ENCODE results near the gene OR10H5. TPM values are rescaled to one million over a fixed set of nuclear protein-coding genes. Genes with fewer than 3 reads are reported as not detected.

Gene OR10H5
- total and polyA plus RNA-seq, 10 of the 15 experiments (the other 5 are each of a cell fraction or from before 2014, with no cell fraction given): not detected

DNA sequence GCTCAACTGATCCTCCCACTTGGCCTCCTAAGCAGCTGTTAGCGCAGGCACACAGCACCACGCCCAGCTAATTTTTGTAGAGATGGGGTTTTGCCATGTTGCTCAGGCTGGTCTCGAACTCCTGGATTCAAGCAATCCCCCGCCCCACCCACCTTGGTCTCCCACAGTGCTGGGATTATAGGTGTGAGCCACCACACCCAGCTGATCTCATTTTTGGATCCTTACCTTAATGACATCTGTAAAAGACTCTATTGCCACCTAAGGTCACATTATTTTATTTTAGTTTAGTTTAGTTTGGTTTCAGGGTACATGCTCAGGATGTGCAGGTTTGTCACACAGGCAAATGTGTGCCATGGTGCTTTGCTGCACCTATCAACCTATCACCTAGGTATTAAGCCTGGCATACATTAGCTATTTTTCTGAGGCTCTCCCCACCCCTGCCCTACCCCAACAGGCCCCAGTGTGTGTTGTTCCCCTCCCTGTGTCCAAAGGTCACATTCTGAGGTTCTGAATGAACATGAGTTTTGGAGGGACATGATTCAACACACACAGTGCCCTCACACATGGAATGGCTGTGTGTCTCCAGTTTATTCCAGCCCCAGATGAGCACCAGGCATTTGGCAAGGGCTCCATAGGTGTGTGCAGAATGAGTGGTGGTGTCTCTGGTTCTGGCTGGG is 1.3 kb downstream of the OR10H5 start:
- in situ Hi-C loops (cut with MboI): no loop called here
- DNase-seq (ENCODE audit: low read depth, low spot score): no peak
- intact Hi-C loops (cut with micrococcal nuclease; ENCODE audit: unreplicated experiment): no loop called here
- 0% methylated on average over 4 of the region's 4 CpGs for WGBS (ENCODE audit: insufficient coverage, insufficient replicate concordance, low lambda C conversion rate, missing lambda C conversion rate)
- H3K27ac ChIP-seq (ENCODE audit: control insufficient read depth, insufficient read depth): no peak overlapping the region
- no TSS peak for BruUV-seq (replicated peaks)
- no peak overlapping the region for H3K4me3 ChIP-seq
- H2AFZ ChIP-seq (ENCODE audit: control insufficient read depth, low read depth, low read length): no peak overlapping the region
- CTCF ChIA-PET: no interaction called here
- FAIRE-seq: no peak
- SMC1A ChIA-PET (ENCODE audit: uncharacterized antibody, unreplicated experiment): no interaction called here
- no peak for ATAC-seq
- RAD21 ChIA-PET (ENCODE audit: unreplicated experiment): no interaction called here
- POLR2A ChIA-PET: no interaction called here
- no peaks in the 10 kb centered on the region for H3K4me1 ChIP-seq (ENCODE audit: control insufficient read depth, insufficient read depth, low read length)
- no peaks in the 10 kb centered on the region for H4K20me1 ChIP-seq (ENCODE audit: control insufficient read depth, insufficient read depth)
- TF ChIP-seq ZZZ3 (IDR thresholded peaks at IDR 0.05; ENCODE audit: control insufficient read depth, insufficient read length, low read depth) (no peak), ESRRA (IDR thresholded peaks at IDR 0.05; ENCODE audit: low read length) (no peak), POLR2AphosphoS2 (IDR thresholded peaks at IDR 0.05; ENCODE audit: low read depth, low read length) (no peak), NR2C1 (IDR thresholded peaks at IDR 0.05) (no peak), ZBED1 (IDR thresholded peaks at IDR 0.05; ENCODE audit: borderline replicate concordance) (no peak), HCFC1 (IDR thresholded peaks at IDR 0.05; ENCODE audit: low read length) (no peak), CHD2 (IDR thresholded peaks at IDR 0.05; ENCODE audit: borderline replicate concordance, low read depth, low read length) (no peak), MEF2B (IDR thresholded peaks at IDR 0.05; ENCODE audit: partially characterized antibody, poor library complexity, severe bottlenecking) (no peak)
- TF ChIP-seq, protein P1, sequence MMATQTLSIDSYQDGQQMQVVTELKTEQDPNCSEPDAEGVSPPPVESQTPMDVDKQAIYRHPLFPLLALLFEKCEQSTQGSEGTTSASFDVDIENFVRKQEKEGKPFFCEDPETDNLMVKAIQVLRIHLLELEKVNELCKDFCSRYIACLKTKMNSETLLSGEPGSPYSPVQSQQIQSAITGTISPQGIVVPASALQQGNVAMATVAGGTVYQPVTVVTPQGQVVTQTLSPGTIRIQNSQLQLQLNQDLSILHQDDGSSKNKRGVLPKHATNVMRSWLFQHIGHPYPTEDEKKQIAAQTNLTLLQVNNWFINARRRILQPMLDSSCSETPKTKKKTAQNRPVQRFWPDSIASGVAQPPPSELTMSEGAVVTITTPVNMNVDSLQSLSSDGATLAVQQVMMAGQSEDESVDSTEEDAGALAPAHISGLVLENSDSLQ (IDR thresholded peaks at IDR 0.05): no peak
- TF ChIP-seq, protein P2, sequence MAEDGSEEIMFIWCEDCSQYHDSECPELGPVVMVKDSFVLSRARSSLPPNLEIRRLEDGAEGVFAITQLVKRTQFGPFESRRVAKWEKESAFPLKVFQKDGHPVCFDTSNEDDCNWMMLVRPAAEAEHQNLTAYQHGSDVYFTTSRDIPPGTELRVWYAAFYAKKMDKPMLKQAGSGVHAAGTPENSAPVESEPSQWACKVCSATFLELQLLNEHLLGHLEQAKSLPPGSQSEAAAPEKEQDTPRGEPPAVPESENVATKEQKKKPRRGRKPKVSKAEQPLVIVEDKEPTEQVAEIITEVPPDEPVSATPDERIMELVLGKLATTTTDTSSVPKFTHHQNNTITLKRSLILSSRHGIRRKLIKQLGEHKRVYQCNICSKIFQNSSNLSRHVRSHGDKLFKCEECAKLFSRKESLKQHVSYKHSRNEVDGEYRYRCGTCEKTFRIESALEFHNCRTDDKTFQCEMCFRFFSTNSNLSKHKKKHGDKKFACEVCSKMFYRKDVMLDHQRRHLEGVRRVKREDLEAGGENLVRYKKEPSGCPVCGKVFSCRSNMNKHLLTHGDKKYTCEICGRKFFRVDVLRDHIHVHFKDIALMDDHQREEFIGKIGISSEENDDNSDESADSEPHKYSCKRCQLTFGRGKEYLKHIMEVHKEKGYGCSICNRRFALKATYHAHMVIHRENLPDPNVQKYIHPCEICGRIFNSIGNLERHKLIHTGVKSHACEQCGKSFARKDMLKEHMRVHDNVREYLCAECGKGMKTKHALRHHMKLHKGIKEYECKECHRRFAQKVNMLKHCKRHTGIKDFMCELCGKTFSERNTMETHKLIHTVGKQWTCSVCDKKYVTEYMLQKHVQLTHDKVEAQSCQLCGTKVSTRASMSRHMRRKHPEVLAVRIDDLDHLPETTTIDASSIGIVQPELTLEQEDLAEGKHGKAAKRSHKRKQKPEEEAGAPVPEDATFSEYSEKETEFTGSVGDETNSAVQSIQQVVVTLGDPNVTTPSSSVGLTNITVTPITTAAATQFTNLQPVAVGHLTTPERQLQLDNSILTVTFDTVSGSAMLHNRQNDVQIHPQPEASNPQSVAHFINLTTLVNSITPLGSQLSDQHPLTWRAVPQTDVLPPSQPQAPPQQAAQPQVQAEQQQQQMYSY (CRISPR knock-in tag; IDR thresholded peaks at IDR 0.05): no peak
- no peaks in the 10 kb centered on the region for H3K9me3 ChIP-seq (replicated peaks; ENCODE audit: control insufficient read depth, insufficient read depth, low read length)
- no peak overlapping the region for H3K9ac ChIP-seq (ENCODE audit: control insufficient read depth, insufficient read depth, low read length)
- H3K79me2 ChIP-seq (ENCODE audit: control insufficient read depth, insufficient read depth, low read length): no peaks in the 10 kb centered on the region
- H3K4me2 ChIP-seq (ENCODE audit: control insufficient read depth, insufficient read depth): no peak overlapping the region
- H3K36me3 ChIP-seq (ENCODE audit: control insufficient read depth in 2 of 2, insufficient read depth in 2 of 2, low read length in 1 of 2): no peaks in the 10 kb centered on the region
- no peaks in the 10 kb centered on the region for H3K27me3 ChIP-seq (replicated peaks in 1 of 2; ENCODE audit: control insufficient read depth in 2 of 2, insufficient read depth in 2 of 2, low read length in 1 of 2)
